Activated naive CD8-positive, alpha-beta T cell treated with anti-CD3 and anti-CD28 coated beads, Interleukin-2, amount 50 U/mL, for 24 hours (primary cell): Measurements from ENCODE around the gene MAPK9.

ENCODE experiments used
- ATAC-seq: fragments of 150-1000 bp; cut with Tn5 transposase; one replicate; pipeline ENCODE4 v1.10.0; 2021
- DNase-seq: peaks from one replicate; pipeline ENCODE4 v3.0.0; 2021
- H3K27ac Mint-ChIP-seq: one replicate; pipeline ENCODE4 v1.8.0; 2021; ENCODE audit warnings: mild to moderate bottlenecking, mixed read lengths
- H3K27me3 Mint-ChIP-seq: one replicate; pipeline ENCODE4 v1.8.0; 2021; ENCODE audit warnings: mixed read lengths
- H3K36me3 Mint-ChIP-seq: one replicate; pipeline ENCODE4 v1.8.0; 2021; ENCODE audit warnings: low read depth, mixed read lengths
- H3K4me1 Mint-ChIP-seq: one replicate; pipeline ENCODE4 v1.8.0; 2021; ENCODE audit warnings: mixed read lengths
- H3K4me3 Mint-ChIP-seq: one replicate; pipeline ENCODE4 v1.8.0; 2021; ENCODE audit warnings: mild to moderate bottlenecking, moderate library complexity, mixed read lengths
- H3K9me3 Mint-ChIP-seq: one replicate; pipeline ENCODE4 v1.8.0; 2021; ENCODE audit warnings: mixed read lengths

The MAPK9 gene

GRCh38 chr5:180291943-180292831 lies at the start of gene MAPK9:
Gene MAPK9, minus strand, starts transcription at chr5:180292083. Its CDS starts 11,522 bp downstream, at chr5:180280561.
- peaks cover 28% of the 10 kb centered on the region for H3K4me1 Mint-ChIP-seq
- no peaks in the 10 kb centered on the region for H3K27me3 Mint-ChIP-seq
- H3K36me3 Mint-ChIP-seq = peaks cover 3% of the 10 kb centered on the region
- peak within 1 kb of the TSS; percentile 90 for H3K27ac Mint-ChIP-seq
- DNase-seq = peak; percentile 84
- H3K4me3 Mint-ChIP-seq = peak within 1 kb of the TSS; percentile 90
- H3K9me3 Mint-ChIP-seq = no peaks in the 10 kb centered on the region
- peak; percentile 81 for ATAC-seq

GRCh38 chr5:180341595-180341994 lies 49.7 kb upstream of the MAPK9 start:
- no peaks in the 10 kb centered on the region for H3K9me3 Mint-ChIP-seq
- no peak for DNase-seq
- H3K27me3 Mint-ChIP-seq = peaks cover 14% of the 10 kb centered on the region
- no peak overlapping the region for H3K27ac Mint-ChIP-seq
- H3K36me3 Mint-ChIP-seq = no peaks in the 10 kb centered on the region
- ATAC-seq = no peak
- H3K4me1 Mint-ChIP-seq = no peaks in the 10 kb centered on the region
- no peak overlapping the region for H3K4me3 Mint-ChIP-seq

- H3K36me3 Mint-ChIP-seq = no peaks in the 10 kb centered on the region
- no peaks in the 10 kb centered on the region for H3K4me1 Mint-ChIP-seq
These were observed 49.0 kb upstream of the MAPK9 start for GRCh38 chr5:180340856-180341255.

GRCh38 chr5:180339583-180340183 lies 47.8 kb upstream of the MAPK9 start:
- peaks cover 12% of the 10 kb centered on the region for H3K27me3 Mint-ChIP-seq
- no peaks in the 10 kb centered on the region for H3K4me1 Mint-ChIP-seq
- ATAC-seq (no peak), DNase-seq (no peak)
- H3K4me3 Mint-ChIP-seq = no peak overlapping the region
- H3K9me3 Mint-ChIP-seq = no peaks in the 10 kb centered on the region
- H3K27ac Mint-ChIP-seq = no peak overlapping the region
- no peaks in the 10 kb centered on the region for H3K36me3 Mint-ChIP-seq

More at GRCh38 chr5:180340856-180341255, 49.0 kb upstream of the MAPK9 start:
- ATAC-seq (no peak), DNase-seq (no peak)
- Mint-ChIP-seq H3K9me3 (no peaks in the 10 kb centered on the region), H3K27ac (no peak overlapping the region), H3K4me3 (no peak overlapping the region), H3K27me3 (peaks cover 12% of the 10 kb centered on the region)

- H3K9me3 Mint-ChIP-seq = no peaks in the 10 kb centered on the region
- no peak overlapping the region for H3K4me3 Mint-ChIP-seq
- ATAC-seq = no peak
- no peak for DNase-seq
- H3K36me3 Mint-ChIP-seq = no peaks in the 10 kb centered on the region
- no peaks in the 10 kb centered on the region for H3K4me1 Mint-ChIP-seq
- peaks cover 12% of the 10 kb centered on the region for H3K27me3 Mint-ChIP-seq
- H3K27ac Mint-ChIP-seq = no peak overlapping the region
These were observed 46.3 kb upstream of the MAPK9 start for GRCh38 chr5:180338001-180338707.

GRCh38 chr5:180336234-180337020 lies 44.5 kb upstream of the MAPK9 start:
- H3K4me3 Mint-ChIP-seq = no peak overlapping the region
- no peaks in the 10 kb centered on the region for H3K9me3 Mint-ChIP-seq
- H3K4me1 Mint-ChIP-seq = no peaks in the 10 kb centered on the region
- H3K27ac Mint-ChIP-seq = no peak overlapping the region
- ATAC-seq (no peak), DNase-seq (no peak)
- no peaks in the 10 kb centered on the region for H3K36me3 Mint-ChIP-seq
- peaks cover 19% of the 10 kb centered on the region for H3K27me3 Mint-ChIP-seq

GRCh38 chr5:180335614-180336233 lies 43.8 kb upstream of the MAPK9 start:
- ATAC-seq = no peak
- H3K27me3 Mint-ChIP-seq = peaks cover 19% of the 10 kb centered on the region
- H3K36me3 Mint-ChIP-seq = no peaks in the 10 kb centered on the region
- DNase-seq = no peak
- H3K9me3 Mint-ChIP-seq = no peaks in the 10 kb centered on the region
- no peak overlapping the region for H3K27ac Mint-ChIP-seq
- no peaks in the 10 kb centered on the region for H3K4me1 Mint-ChIP-seq
- no peak overlapping the region for H3K4me3 Mint-ChIP-seq

- Mint-ChIP-seq H3K4me1 (no peaks in the 10 kb centered on the region), H3K27ac (no peak overlapping the region), H3K27me3 (peaks cover 19% of the 10 kb centered on the region), H3K36me3 (no peaks in the 10 kb centered on the region), H3K4me3 (no peak overlapping the region), H3K9me3 (no peaks in the 10 kb centered on the region)
- ATAC-seq (no peak), DNase-seq (no peak)
These were observed 43.1 kb upstream of the MAPK9 start for GRCh38 chr5:180334751-180335613.

GRCh38 chr5:180334176-180334575 lies 42.3 kb upstream of the MAPK9 start:
- Mint-ChIP-seq H3K27ac (no peak overlapping the region), H3K4me3 (no peak overlapping the region), H3K9me3 (no peaks in the 10 kb centered on the region), H3K4me1 (no peaks in the 10 kb centered on the region), H3K27me3 (peaks cover 17% of the 10 kb centered on the region), H3K36me3 (no peaks in the 10 kb centered on the region)
- ATAC-seq (no peak), DNase-seq (no peak)

GRCh38 chr5:180333661-180334060 lies 41.8 kb upstream of the MAPK9 start:
- DNase-seq = no peak
- no peak overlapping the region for H3K4me3 Mint-ChIP-seq
- H3K36me3 Mint-ChIP-seq = no peaks in the 10 kb centered on the region
- ATAC-seq = no peak
- no peaks in the 10 kb centered on the region for H3K4me1 Mint-ChIP-seq
- H3K27me3 Mint-ChIP-seq = peaks cover 17% of the 10 kb centered on the region
- H3K9me3 Mint-ChIP-seq = no peaks in the 10 kb centered on the region
- H3K27ac Mint-ChIP-seq = no peak overlapping the region

GRCh38 chr5:180332861-180333260 lies 41.0 kb upstream of the MAPK9 start:
- peaks cover 17% of the 10 kb centered on the region for H3K27me3 Mint-ChIP-seq
- ATAC-seq (no peak), DNase-seq (no peak)
- no peak overlapping the region for H3K4me3 Mint-ChIP-seq
- H3K27ac Mint-ChIP-seq = no peak overlapping the region
- H3K36me3 Mint-ChIP-seq = no peaks in the 10 kb centered on the region
- H3K9me3 Mint-ChIP-seq = no peaks in the 10 kb centered on the region
- no peaks in the 10 kb centered on the region for H3K4me1 Mint-ChIP-seq

- DNase-seq = no peak
- Mint-ChIP-seq H3K9me3 (no peaks in the 10 kb centered on the region), H3K4me1 (no peaks in the 10 kb centered on the region), H3K4me3 (no peak overlapping the region), H3K27ac (no peak overlapping the region), H3K36me3 (no peaks in the 10 kb centered on the region), H3K27me3 (peaks cover 17% of the 10 kb centered on the region)
- no peak for ATAC-seq
These were observed 40.2 kb upstream of the MAPK9 start for GRCh38 chr5:180332051-180332517.

- H3K9me3 Mint-ChIP-seq = no peaks in the 10 kb centered on the region
- H3K27ac Mint-ChIP-seq = no peak overlapping the region
- no peaks in the 10 kb centered on the region for H3K4me1 Mint-ChIP-seq
- no peaks in the 10 kb centered on the region for H3K36me3 Mint-ChIP-seq
- DNase-seq (no peak), ATAC-seq (no peak)
- H3K27me3 Mint-ChIP-seq = peaks cover 17% of the 10 kb centered on the region
- H3K4me3 Mint-ChIP-seq = no peak overlapping the region
These were observed 39.7 kb upstream of the MAPK9 start for GRCh38 chr5:180331647-180331950.
